Tongue (tissue), 2 donors: ENCODE results near the gene RBP2. TPM values are rescaled to one million over a fixed set of nuclear protein-coding genes. Genes with fewer than 3 reads are reported as not detected.
A peak's percentile ranks its signal among the peaks of the same experiment; 100 is the strongest.
"Not testable (repeated sequence)": the region's sequence is repeated elsewhere in the genome, so short reads cannot be mapped to it uniquely, and the experiment has no call there.

ENCODE experiments used
- DNase-seq: peaks from one replicate; pipeline ENCODE4 v3.0.0-alpha.2; 2015
- total RNA-seq: library from RNA; depleted of rRNA; stranded (reverse); fragments of >200 nt; gene quantifications from one replicate; pipeline ENCODE4 v1.2.3, GENCODE V29; 2014

The RBP2 gene
- total RNA-seq, 1 donor from 2014 or later = not detected

DNA sequence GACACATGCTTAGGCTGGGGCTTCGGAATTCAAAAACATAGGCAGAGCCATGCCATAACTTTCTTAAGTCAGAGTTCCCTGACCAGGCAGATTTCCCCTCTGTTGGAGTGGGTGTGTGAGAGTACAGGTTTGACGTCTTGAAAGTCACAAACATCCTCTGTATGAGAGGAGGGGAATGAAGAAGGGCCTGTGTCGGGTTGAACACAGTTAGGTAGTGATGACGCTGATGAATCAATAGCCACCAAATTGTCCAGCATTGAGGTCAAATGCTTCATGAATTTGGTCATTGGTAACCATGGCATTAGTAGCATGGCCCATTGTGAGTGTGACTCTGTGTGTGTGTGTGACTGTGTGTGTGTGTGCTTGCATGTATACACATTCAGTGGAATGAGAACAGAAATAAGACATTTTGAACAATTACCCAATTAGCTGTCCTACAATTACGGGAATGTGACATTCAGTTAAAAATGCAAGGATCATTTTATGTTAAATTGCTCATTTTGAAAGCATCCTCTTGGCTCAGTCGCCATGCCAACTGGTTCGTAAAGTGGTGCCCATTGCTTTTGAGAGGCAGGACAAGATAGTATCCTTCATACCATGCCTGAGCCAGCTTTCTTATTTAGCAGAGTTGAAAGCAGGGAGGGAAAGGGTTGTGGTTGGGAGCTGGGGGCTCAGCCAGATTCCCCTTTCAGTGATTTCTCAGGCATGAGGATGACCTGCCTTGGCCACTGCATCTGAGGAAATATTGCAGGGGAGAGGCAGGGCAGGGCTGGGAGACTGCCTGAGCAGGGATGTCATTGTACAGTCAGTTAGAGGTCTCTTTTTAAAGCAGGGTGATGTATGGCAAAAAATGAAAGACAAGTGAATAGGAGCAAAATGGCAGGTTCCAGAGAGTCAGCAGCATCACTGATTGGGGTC, 35.4 kb downstream of the RBP2 start:
- no peak for DNase-seq

DNA sequence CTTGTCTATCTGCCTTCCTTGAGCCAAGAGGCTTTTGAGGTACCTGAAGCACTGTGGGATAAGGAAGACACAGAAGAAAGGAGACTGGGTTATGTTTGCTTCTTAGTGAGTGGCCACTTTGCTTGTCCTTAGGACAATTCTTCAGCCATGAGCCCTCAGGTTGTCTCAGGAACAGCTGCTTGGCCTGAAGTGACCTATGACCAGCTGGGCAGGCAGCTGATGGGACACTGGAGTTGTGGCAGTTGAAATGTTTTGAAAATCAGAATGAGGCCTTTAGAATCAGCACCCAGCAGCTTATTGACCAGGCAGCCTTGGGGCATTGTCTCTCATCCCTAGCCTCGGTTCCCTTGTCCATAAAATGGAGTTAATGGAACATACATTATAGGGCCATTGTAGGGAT, 37.0 kb downstream of the RBP2 start:
- DNase-seq = no peak

DNA sequence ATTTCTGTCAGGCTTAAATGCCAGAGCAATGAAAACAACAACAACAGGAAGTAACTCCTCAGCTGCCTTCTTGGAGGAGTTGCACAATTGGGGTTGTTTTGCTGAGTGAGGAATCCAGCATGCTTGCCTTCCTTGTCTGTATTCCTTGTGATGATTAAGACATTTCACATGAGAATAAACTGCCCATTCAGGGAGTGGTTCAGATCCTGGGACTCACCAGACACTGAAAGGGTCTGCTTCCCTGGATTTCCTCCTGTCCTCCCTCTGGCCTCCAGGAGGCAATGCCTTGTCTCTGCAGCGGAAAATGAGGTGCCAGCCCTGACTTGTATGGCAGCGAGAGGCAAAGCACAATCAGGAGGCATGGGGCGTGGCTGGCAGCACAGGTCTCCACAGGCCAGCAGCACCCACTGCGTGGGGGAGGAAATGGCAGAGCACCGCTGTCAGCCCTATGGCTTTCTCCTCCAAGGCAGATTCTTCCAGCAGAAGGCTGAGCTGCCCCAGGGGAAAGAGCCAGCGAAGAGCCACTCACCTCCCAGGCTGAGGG, 41.5 kb downstream of the RBP2 start:
- DNase-seq = peak; percentile 10

DNA sequence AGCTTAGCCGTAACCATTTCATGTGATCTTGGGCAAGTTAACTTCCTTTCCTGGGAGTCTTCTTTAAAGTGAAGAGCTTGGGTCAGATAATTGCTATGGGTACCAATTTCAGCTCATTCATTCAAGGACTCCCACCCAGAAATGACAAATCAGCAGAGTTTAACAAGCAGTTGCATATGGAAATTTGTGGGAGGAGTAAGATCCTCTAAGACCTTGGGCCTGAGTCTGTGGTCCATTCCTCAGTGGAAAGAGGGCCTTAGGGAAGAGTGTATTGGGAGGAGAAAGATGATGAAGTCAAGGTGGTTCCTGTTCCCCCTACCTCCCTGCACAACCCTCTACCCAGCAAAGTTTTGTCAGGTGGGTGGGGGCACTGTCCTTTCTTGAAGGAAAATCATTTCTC, 42.1 kb downstream of the RBP2 start:
- no peak for DNase-seq

DNA sequence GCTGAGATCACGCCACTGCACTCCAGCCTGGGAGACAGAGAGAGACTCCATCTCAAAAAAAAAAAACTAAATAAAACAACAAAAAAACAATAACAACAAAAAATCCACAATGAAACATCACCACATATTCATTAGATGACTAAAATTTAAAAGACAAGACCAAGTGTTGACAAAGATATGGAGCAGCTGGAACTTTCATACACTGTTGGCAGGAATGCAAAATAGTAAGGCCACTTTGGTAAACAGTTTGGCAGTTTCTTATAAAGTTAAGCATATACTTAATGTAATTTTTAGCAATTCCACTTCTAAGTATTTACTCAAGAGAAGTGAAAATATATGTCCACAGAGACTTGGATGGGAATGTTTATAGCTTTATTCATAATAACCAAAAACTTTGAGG, 43.2 kb downstream of the RBP2 start:
- DNase-seq = no peak

DNA sequence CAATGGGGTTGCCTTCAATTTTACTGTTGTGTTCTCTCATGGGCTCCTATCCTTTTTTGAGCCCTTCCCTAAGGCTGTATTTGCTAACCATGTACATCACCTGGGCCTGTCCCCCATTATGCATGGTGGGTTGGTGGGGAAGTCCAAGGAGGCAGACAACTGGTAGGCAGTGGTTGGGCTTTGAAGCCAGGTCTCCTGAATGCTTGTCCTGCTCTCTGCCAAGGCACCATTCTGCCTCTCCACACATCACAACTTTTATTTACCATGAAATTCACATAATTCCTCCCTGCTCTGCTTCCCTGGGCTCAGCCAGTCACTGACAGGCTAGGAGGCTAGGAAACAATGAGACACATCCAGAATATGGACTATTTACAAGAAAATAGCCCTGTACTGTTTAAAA, 45.8 kb downstream of the RBP2 start:
- DNase-seq = peak; percentile 70

DNA sequence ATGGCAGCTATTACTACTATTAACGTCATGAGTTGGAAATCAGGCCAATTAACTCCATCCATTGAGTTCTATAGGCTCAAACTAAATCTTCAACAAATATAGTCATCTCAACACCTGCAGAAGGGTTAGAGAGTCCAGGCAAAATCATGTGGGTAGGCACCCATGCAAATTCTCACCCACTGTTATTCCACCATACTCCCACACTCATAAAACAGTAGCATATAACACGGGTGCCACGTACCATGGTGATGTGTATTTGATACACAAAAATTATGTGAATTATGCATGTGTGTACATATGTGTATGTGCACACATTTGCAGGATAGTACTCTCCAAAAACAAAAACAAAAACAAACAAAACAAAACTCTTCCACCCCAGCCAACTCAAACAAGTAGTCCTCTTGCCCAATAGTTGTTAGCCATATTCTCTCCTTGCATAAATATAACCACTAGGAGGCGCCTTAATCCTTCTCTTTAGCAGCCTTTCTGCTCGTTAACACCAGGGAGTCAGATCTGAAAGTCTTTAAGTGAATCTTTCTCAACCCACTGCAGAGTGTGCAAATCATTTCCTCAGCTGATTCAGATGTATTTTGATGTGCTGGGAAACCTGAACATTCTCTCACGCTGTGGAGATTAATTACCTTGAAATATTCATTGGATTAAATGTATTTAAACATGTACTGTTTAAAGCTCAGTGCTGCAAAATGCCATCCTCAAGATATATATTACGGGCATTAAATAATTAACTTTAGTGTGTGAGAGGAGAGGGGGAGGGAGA, 48.8 kb downstream of the RBP2 start:
- DNase-seq = peak; percentile 89

DNA sequence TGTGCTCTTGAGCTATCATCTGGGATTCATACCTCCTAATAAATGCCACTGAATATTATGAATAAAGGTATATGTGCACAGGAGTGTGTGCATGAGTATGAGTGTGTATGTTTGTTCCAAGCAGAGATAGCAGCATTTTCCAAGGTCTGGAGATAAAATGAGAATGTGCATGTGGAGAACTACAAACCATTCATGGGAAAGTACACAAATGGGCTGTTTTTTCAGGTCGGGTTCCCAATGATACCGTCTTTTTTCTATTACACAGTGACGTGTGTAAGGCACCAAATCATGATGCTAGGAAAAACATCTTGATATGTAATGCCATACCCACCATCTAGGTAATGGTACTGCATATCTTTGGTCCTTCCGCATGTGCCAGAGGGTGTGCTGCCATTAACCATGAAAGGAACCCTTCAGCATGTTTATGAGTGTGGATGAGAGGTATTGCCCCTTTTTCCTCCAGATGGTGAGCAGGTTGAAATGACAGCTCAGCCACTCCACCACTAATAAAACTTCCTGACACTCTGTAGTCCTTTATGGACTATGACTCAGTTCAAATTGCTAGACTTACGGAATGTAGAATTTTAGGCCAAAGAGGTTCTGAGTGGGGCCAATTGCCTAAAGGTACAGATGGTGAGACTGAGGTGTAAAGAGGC, 50.4 kb downstream of the RBP2 start:
- no peak for DNase-seq

DNA sequence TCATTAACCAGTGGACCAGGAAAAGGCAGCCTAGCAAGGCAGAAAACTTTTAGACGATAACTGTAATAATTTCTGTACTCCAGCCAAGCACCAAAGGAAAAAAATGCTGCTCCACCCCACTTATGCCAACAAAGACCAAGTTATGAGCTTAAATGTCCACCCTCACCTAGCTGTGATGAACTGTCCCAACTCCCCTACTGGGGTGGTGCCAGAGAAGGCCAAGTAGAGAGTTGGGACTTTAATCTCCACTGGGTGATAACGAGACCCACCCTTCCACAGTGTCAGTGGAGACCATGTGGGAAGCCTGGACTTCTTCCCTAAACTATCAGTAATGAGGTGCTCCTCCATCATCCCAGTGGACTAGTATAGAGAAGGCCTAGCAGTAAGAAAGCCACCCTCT, 53.1 kb downstream of the RBP2 start:
- no peak for DNase-seq

DNA sequence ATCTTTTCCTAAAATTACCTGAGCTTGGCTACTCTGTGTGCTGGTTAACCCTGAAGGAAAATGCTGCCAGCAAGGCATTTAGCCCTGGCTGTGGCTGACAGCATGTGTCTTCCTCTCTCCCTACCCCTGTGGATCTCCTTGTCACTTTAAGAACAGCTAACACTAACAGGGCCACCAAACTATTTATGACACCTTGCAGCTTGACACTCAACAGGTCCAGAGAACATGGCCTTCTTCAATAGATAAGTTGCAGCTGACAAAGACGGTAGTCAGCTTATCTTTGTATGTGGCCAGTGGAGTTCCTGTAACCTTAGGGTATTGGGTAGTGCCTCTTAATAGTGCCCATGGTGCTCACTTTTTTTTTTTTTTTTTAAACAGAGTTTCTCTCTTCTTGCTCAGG, 54.9 kb downstream of the RBP2 start:
- no peak for DNase-seq

DNA sequence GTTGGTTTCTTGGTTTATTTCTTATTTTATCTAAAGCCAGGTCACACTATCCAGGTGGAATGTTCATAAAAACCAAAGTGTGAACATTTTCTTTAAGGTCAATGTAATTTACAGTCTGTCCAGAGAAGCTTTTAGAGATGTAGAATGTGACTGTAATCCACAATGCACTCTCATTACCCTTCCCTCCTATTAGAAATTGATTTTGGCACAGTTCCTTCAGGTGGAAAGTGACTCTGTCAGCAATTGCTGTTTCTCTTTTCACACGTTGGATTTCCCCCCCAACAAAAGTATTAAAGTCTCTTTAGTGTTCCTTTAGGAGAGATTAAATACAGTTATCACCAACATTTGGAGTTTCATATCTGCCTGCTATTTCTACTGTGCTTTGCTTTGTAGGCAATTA, 55.3 kb downstream of the RBP2 start:
- no peak for DNase-seq

DNA sequence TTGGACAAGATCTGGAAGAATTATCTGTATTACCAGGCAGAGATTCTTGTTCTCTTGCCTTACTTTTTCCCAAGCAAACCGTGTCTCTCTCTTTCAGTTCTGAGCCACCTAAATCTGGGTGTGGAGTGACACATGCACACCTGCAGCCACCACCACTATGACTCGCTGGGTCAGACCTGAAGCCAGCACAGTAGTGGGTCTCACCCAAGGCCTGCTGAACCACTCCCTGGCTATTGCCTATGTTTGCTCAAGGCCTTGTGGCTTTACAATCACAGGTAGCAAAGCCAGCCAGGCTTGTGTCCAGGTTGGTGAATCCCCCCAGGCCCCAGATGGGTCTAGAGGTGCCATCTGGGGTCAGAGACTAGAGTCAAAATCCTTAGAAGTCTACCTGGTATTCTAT, 58.2 kb downstream of the RBP2 start:
- no peak for DNase-seq

DNA sequence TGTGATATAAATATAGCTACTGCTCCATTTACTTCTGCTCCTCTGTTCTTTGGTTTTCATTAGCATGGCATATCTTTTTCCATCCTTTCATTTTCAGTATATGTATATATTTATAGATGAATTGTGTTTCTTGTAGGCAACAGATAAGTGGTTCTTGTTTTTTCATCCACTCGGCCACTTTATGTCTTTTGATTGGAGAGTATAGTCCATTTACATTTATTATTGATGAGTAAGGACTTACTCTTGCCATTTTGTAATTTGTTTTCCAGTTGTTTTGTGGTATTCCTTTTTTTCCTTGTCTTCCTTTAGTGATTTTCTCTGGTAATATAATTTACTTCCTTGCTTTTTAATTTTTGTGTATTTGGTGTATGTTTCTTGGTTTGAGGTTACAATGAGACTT, 60.0 kb downstream of the RBP2 start:
- no peak for DNase-seq

DNA sequence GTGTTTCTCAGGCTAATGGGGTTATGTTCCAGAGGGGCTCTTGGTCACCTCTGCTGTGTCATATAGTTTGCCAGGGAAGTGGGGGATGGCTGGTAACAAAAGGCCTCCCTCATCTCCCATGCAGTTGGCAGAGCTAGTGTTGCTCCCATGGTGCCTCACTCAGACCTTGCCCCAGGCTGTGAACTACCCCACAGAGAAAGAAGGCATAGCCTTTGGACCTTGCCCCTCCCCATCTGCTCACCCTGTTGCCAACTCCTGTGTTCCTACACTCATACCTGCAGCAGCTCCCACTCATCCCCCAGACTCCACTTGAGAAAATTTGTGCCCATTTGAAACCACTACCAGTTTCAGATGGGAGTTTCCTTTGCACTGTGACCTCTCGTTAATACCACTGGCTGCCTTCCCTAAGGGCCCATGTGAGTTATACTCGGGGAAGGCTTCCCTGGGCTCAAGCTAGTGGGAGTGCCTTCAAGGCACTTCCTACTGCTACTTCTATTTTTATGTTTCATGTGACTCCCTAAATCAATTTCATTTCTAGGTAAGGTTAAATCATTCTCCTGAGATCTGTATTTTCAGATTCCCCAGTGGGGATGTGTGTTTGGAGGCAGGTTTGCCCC, 61.6 kb downstream of the RBP2 start:
- DNase-seq = no peak

DNA sequence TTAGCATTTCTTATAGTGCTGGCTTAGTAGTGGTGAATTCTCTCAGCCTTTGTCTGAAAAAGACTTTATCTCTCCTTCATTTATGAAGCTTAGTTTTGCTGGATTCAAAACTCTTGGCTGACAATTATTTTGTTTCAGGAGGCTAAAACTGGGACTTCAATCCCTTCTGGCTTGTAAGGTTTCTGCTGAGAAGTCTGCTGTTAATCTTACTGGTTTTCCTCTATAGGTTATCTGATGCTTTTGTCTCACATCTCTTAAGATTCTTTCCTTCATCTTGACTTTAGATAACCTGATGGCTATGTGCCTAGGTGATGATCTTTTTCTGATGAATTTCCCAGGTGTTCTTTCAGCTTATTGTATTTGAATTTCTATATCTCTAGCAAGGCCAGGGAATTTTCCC, 63.4 kb downstream of the RBP2 start:
- not testable (repeated sequence) for DNase-seq

Other genes with a start within 250 kb of the RBP2 start
- 88.8 TPM for gene MRPS22, start 132.5 kb downstream of the RBP2 start, total RNA-seq
- 92.1 TPM for gene COPB2, start 86.9 kb downstream of the RBP2 start, total RNA-seq
- gene RBP1, start 63.2 kb upstream of the RBP2 start, total RNA-seq = 19.2 TPM
- gene NMNAT3, start 201.5 kb upstream of the RBP2 start, total RNA-seq = 7.5 TPM